Measurements from ENCODE around the gene PRRG4. TPM values are rescaled to one million over a fixed set of nuclear protein-coding genes. Genes with fewer than 3 reads are reported as not detected.

Gene PRRG4
- total and polyA plus RNA-seq, 2 donors (not counting 3 experiments of a cell fraction or from before 2014, with no cell fraction given): 0.09 TPM; not detected in 1

- Histone ChIP-seq H3K9me1 (replicated peaks; ENCODE audit: control insufficient read depth, extremely low read depth, insufficient read depth, low read length) (no peaks in the 10 kb centered on the region), H3K27me3 (ENCODE audit: control insufficient read depth in 2 of 2, insufficient read depth in 2 of 2, low read length in 2 of 2) (no peaks in the 10 kb centered on the region), H2AFZ (ENCODE audit: low read depth, low read length) (no peak overlapping the region), H3K27ac (ENCODE audit: insufficient read depth, low read depth, low read length) (no peak overlapping the region), H3K9me3 (replicated peaks; ENCODE audit: control insufficient read depth, insufficient read depth, low read length) (no peaks in the 10 kb centered on the region), H3K4me3 (replicated peaks in 1 of 3; ENCODE audit: insufficient read depth in 1 of 3, low read depth in 1 of 3, low read length in 3 of 3) (no peak overlapping the region), H3K4me2 (ENCODE audit: insufficient read depth, low read length) (no peak overlapping the region), H3K9ac (replicated peaks; ENCODE audit: extremely low read depth, insufficient read depth, low read length) (no peak overlapping the region), H4K20me1 (replicated peaks; ENCODE audit: control insufficient read depth, extremely low read depth, insufficient read depth, low read length) (no peaks in the 10 kb centered on the region), H3K4me1 (ENCODE audit: control insufficient read depth, extremely low read depth, insufficient read depth, low read length) (peaks cover 13% of the 10 kb centered on the region), H3K79me2 (ENCODE audit: control insufficient read depth, insufficient read depth, low read length) (peaks cover 67% of the 10 kb centered on the region), H3K36me3 (ENCODE audit: control insufficient read depth in 2 of 2, extremely low read depth in 1 of 2, insufficient read depth in 2 of 2, low read length in 2 of 2) (no peaks in the 10 kb centered on the region)
- DNase-seq (ENCODE audit: low read depth, low spot score): no peak
- BruUV-seq (replicated peaks): no TSS peak
- FAIRE-seq: no peak
- ChIA-PET POLR2A (no interaction called here), CTCF (interaction anchor here (1.2 to 2.2 kb wide), 2 partner anchors 10 to 14 kb away, joined by 3 to 6 read pairs; no protein-coding TSS in a partner anchor)
- dilution Hi-C loops (cut with MboI; ENCODE audit: extremely low pct_ligation_motif_present, low sequenced_read_pairs): no loop called here
- intact Hi-C loops (cut with micrococcal nuclease): loop anchor here (10.0 kb wide), 1 partner anchor 811 kb away; no protein-coding TSS in a partner anchor
- no peak for TF ChIP-seq POLR2AphosphoS5 (IDR thresholded peaks at IDR 0.05; ENCODE audit: insufficient read depth, low read depth, low read length)
- no peak for TF ChIP-seq MYC (IDR thresholded peaks at IDR 0.05; ENCODE audit: low read depth, low read length)
- TF ChIP-seq MAX (IDR thresholded peaks at IDR 0.05; ENCODE audit: insufficient read depth, insufficient read length): no peak
- no peak for TF ChIP-seq JUN (IDR thresholded peaks at IDR 0.05; ENCODE audit: borderline replicate concordance, insufficient read depth, insufficient read length, low read depth)
Observed at GRCh38 chr11:32895471-32895870, 65.7 kb downstream of the PRRG4 start.

GRCh38 chr11:32897103-32897502 is 67.4 kb downstream of the PRRG4 start:
- no peak for TF ChIP-seq GATA2 (IDR thresholded peaks at IDR 0.05; ENCODE audit: insufficient read depth, insufficient read length, low read depth, low read length)
- TF ChIP-seq POLR2AphosphoS5 (IDR thresholded peaks at IDR 0.05; ENCODE audit: insufficient read depth, low read depth, low read length): no peak
- DNase-seq (ENCODE audit: low read depth, low spot score): no peak
- POLR2A ChIA-PET: no interaction called here

More at GRCh38 chr11:32897103-32897502, 67.4 kb downstream of the PRRG4 start:
- H3K9me1 ChIP-seq (replicated peaks; ENCODE audit: control insufficient read depth, extremely low read depth, insufficient read depth, low read length): no peaks in the 10 kb centered on the region
- intact Hi-C loops (cut with micrococcal nuclease) (loop anchor here (10.0 kb wide), 1 partner anchor 812 kb away; no protein-coding TSS in a partner anchor), dilution Hi-C loops (cut with MboI; ENCODE audit: extremely low pct_ligation_motif_present, low sequenced_read_pairs) (no loop called here)
- BruUV-seq (replicated peaks): no TSS peak
- peaks cover 9% of the 10 kb centered on the region for H3K4me1 ChIP-seq (ENCODE audit: control insufficient read depth, extremely low read depth, insufficient read depth, low read length)
- no peak for FAIRE-seq
- peaks cover 83% of the 10 kb centered on the region for H3K79me2 ChIP-seq (ENCODE audit: control insufficient read depth, insufficient read depth, low read length)
- no peak overlapping the region for H3K4me2 ChIP-seq (ENCODE audit: insufficient read depth, low read length)
- no peak overlapping the region for H3K4me3 ChIP-seq (replicated peaks in 1 of 3; ENCODE audit: insufficient read depth in 1 of 3, low read depth in 1 of 3, low read length in 3 of 3)
- no peaks in the 10 kb centered on the region for H3K36me3 ChIP-seq (ENCODE audit: control insufficient read depth in 2 of 2, extremely low read depth in 1 of 2, insufficient read depth in 2 of 2, low read length in 2 of 2)
- no peaks in the 10 kb centered on the region for H3K27me3 ChIP-seq (ENCODE audit: control insufficient read depth in 2 of 2, insufficient read depth in 2 of 2, low read length in 2 of 2)
- H3K27ac ChIP-seq (ENCODE audit: insufficient read depth, low read depth, low read length): no peak overlapping the region
- CTCF ChIA-PET: interaction anchor here (1.2 kb wide), 1 partner anchor 21 kb away, joined by 4 read pairs; no protein-coding TSS in a partner anchor
- no peak overlapping the region for H2AFZ ChIP-seq (ENCODE audit: low read depth, low read length)
- H3K9ac ChIP-seq (replicated peaks; ENCODE audit: extremely low read depth, insufficient read depth, low read length): no peak overlapping the region
- H4K20me1 ChIP-seq (replicated peaks; ENCODE audit: control insufficient read depth, extremely low read depth, insufficient read depth, low read length): peaks cover 3% of the 10 kb centered on the region
- no peaks in the 10 kb centered on the region for H3K9me3 ChIP-seq (replicated peaks; ENCODE audit: control insufficient read depth, insufficient read depth, low read length)
